ENCODE measurements around the gene SLC27A5.
"Not testable (repeated sequence)": the region's sequence is repeated elsewhere in the genome, so short reads cannot be mapped to it uniquely, and the experiment has no call there.

GRCh38 chr19:58507602-58508223, 4.1 kb downstream of the SLC27A5 start:
- TF ChIP-seq CTCF (conservative IDR thresholded peaks at IDR 0.05 in 1 of 2, IDR thresholded peaks at IDR 0.05 in 1 of 2; ENCODE audit: extremely low read depth in 1 of 2, insufficient read depth in 1 of 2, low read depth in 1 of 2, low read length in 2 of 2); EZH2 (IDR thresholded peaks at IDR 0.05; ENCODE audit: borderline replicate concordance, low read length): not testable (repeated sequence)

Measured in mammary epithelial cell (primary cell).